GM23248 (cell line): ENCODE measurements around the gene ZNF625. TPM values are rescaled to one million over a fixed set of nuclear protein-coding genes. Genes with fewer than 3 reads are reported as not detected.

Experiments
- DNase-seq: peaks from one replicate; pipeline ENCODE4 v3.0.0-alpha.2; 2015
- H2AFZ ChIP-seq: fragments of 200-600 bp; sonication (generic); 2 replicates; pipeline ENCODE4 v1.6.1; 2016; ENCODE audit warnings: antibody characterized with exemption
- H3F3A ChIP-seq: fragments of 200-600 bp; sonication (generic); 2 replicates; pipeline ENCODE4 v1.6.1; 2016; ENCODE audit warnings: mild to moderate bottlenecking, antibody characterized with exemption, mixed run types; ENCODE audit not compliant: insufficient read depth
- H3K27ac ChIP-seq: fragments of 200-600 bp; sonication (generic); 2 replicates; pipeline ENCODE4 v1.5.1; 2016; ENCODE audit warnings: mild to moderate bottlenecking
- H3K27me3 ChIP-seq: fragments of 200-600 bp; sonication (generic); replicated peaks from 2 replicates; pipeline ENCODE4 v1.6.1; 2016; ENCODE audit warnings: mild to moderate bottlenecking; ENCODE audit not compliant: insufficient read depth
- H3K36me3 ChIP-seq: fragments of 200-600 bp; sonication (generic); 2 replicates; pipeline ENCODE4 v1.6.1; 2016; ENCODE audit warnings: low read depth, mild to moderate bottlenecking
- H3K4me1 ChIP-seq: fragments of 200-600 bp; sonication (generic); 2 replicates; pipeline ENCODE4 v1.6.1; 2016; ENCODE audit warnings: mild to moderate bottlenecking; ENCODE audit not compliant: insufficient read depth
- H3K4me2 ChIP-seq: fragments of 200-600 bp; sonication (generic); one replicate; pipeline ENCODE4 v1.6.1; 2016; ENCODE audit warnings: mild to moderate bottlenecking; ENCODE audit not compliant: unreplicated experiment
- H3K4me3 ChIP-seq: fragments of 200-600 bp; sonication (generic); 2 replicates; pipeline ENCODE4 v1.5.1; 2016; ENCODE audit warnings: mild to moderate bottlenecking
- H3K79me2 ChIP-seq: fragments of 200-600 bp; sonication (generic); 2 replicates; pipeline ENCODE4 v1.6.1; 2016; ENCODE audit warnings: mild to moderate bottlenecking; ENCODE audit not compliant: insufficient read depth
- H3K9ac ChIP-seq: fragments of 200-600 bp; sonication (generic); 2 replicates; pipeline ENCODE4 v1.6.1; 2016; ENCODE audit warnings: mild to moderate bottlenecking
- H3K9me2 ChIP-seq: fragments of 200-600 bp; sonication (generic); 2 replicates; pipeline ENCODE4 v1.6.1; 2016; ENCODE audit warnings: mixed run types, mild to moderate bottlenecking, moderate library complexity; ENCODE audit not compliant: insufficient read depth
- H3K9me3 ChIP-seq: fragments of 200-600 bp; sonication (generic); one replicate; pipeline ENCODE4 v1.6.1; 2017; ENCODE audit warnings: low read depth
- H4K20me1 ChIP-seq: fragments of 200-600 bp; sonication (generic); 2 replicates; pipeline ENCODE4 v1.6.0; 2016; ENCODE audit not compliant: insufficient read depth
- EZH2 ChIP-seq: fragments of 200-600 bp; sonication (generic); IDR thresholded peaks from 2 replicates; pipeline ENCODE4 v1.6.1; 2018; ENCODE audit warnings: antibody characterized with exemption, mild to moderate bottlenecking; ENCODE audit not compliant: insufficient read depth, poor library complexity, severe bottlenecking
- EZH2phosphoT487 ChIP-seq: fragments of 200-600 bp; sonication (generic); IDR thresholded peaks from 2 replicates; pipeline ENCODE4 v1.6.1; 2018; ENCODE audit warnings: antibody characterized with exemption, moderate library complexity, mild to moderate bottlenecking, low read depth; ENCODE audit not compliant: insufficient read depth
- WGBS, 2 experiments: methylation state at CpG; one replicate each; pipeline ENCODE4 v1.1.6; 2015 to 2017; ENCODE audit warnings: low lambda C conversion rate in 2 of 2, low coverage in 1 of 2; ENCODE audit errors: missing lambda C conversion rate in 2 of 2; 5-methylcytosine and 5-hydroxymethylcytosine counted together
- in situ Hi-C: fragments of 300-500 bp; cut with MboI; formaldehyde crosslinking; loops from 2 replicates; pipeline ENCODE4 v1.15.0; 2020
- polyA plus RNA-seq: library from polyadenylated mRNA; unstranded; fragments of >200 nt; fragmentation: Nextera tagmentation; extraction: Ambion mirVana; gene quantifications from 2 replicates; pipeline ENCODE4 v1.2.1, GENCODE V29; 2016
- total RNA-seq: library from RNA; depleted of rRNA; stranded (reverse); fragments of >200 nt; shearing (Covaris generic); gene quantifications from 2 replicates; pipeline ENCODE4 v1.2.3, GENCODE V29; 2014

Gene ZNF625
- total and polyA plus RNA-seq, 2 experiments from 2014 or later, result 1.5 to 7.2 TPM

DNA sequence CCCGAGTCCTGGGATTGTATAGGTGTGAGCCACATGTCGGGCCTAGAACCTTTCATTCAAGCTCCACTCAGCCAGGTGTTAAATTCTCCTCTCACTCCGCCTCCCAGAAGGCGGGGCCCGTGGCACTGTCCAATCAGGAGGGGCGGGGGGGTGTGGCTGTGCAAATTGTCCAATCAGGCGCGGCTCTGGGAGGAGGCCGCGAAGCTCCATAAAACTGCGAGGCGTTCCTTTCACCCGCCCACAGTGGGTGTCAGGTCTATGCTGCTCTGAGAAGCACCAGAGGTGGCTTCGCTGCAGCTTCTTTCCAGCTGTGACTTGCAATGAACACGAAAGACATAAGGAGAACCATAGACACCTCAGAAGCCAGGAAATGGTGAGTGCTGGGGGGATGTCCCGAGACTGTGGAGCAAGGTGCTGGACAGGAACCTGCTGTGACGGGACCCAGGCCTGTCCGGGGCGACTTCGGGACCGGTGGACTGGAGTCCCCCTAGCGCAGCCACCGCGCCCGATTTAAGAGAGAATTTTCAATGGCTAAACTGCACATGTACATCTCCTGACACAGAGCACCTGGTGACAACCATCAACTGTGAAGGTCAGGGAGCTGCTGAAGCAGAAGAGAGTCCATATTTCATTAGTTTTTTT lies 3.4 kb upstream of the ZNF625 start:
- Histone ChIP-seq H4K20me1 (no peaks in the 10 kb centered on the region), H3K9ac (no peak overlapping the region), H3K27ac (no peak overlapping the region), H3F3A (peaks cover 13% of the 10 kb centered on the region), H3K9me2 (no peaks in the 10 kb centered on the region), H3K9me3 (no peaks in the 10 kb centered on the region), H3K36me3 (no peaks in the 10 kb centered on the region), H3K27me3 (no peaks in the 10 kb centered on the region), H3K79me2 (peaks cover 42% of the 10 kb centered on the region), H3K4me2 (no peak overlapping the region), H3K4me3 (no peak overlapping the region), H3K4me1 (peaks cover 9% of the 10 kb centered on the region), H2AFZ (no peak overlapping the region)
- DNase-seq, result no peak
- TF ChIP-seq EZH2, result no peak
- TF ChIP-seq EZH2phosphoT487, result no peak
- in situ Hi-C loops, result no loop called here
- 89 to 93% methylated on average over 25 of the region's 25 CpGs for WGBS, 2 experiments

DNA sequence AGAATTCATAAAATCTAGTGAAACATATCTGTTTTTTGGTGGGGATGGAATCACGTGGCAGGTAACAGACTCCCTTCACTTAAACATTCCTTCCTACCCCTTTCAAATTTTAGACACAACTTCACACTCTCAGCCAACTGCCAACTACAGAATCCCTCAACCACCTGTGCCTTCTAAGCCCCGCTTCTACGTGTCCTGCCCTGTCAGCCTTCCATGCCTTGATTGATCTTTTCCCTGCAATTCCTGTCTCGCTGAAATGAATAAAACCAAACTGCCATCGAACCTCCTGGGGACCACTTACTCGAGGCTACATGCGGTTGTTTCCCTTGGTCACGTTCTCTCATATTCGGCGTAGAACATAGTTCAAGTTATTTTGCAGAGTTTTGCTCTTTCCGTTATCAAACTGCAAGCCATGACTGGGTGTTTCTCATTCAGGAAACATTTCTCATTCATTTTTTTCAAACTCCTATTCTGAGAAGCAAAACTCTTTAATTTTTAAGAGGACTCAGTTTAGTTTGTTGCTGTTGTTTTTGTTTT lies 1.1 kb downstream of the ZNF625 start:
- 0 out of 2 replicates have a peak, but pooled peaks cover 5% of the 10 kb centered on the region for H3K36me3 ChIP-seq
- H4K20me1 ChIP-seq, result no peaks in the 10 kb centered on the region
- no peaks in the 10 kb centered on the region for H3K27me3 ChIP-seq
- H3K9ac ChIP-seq, result peak overlapping the region; percentile 89
- peaks cover 69% of the 10 kb centered on the region for H3K79me2 ChIP-seq
- in situ Hi-C loops, result no loop called here
- no peak for TF ChIP-seq EZH2
- no peak for TF ChIP-seq EZH2phosphoT487
- H3K4me1 ChIP-seq, result no peaks in the 10 kb centered on the region
- H3K27ac ChIP-seq, result peak overlapping the region; percentile 38; the same call in 1 of the 2 replicates
- H3K9me3 ChIP-seq, result no peaks in the 10 kb centered on the region
- peak overlapping the region; percentile 94 for H3K4me2 ChIP-seq
- H3K9me2 ChIP-seq, result no peaks in the 10 kb centered on the region
- H3K4me3 ChIP-seq, result peak overlapping the region; percentile 91
- H3F3A ChIP-seq, result no peaks in the 10 kb centered on the region
- 12 to 16% methylated on average over 11 of the region's 11 CpGs for WGBS, 2 experiments
- DNase-seq, result peak; percentile 38
- peak overlapping the region; percentile 90 for H2AFZ ChIP-seq

DNA sequence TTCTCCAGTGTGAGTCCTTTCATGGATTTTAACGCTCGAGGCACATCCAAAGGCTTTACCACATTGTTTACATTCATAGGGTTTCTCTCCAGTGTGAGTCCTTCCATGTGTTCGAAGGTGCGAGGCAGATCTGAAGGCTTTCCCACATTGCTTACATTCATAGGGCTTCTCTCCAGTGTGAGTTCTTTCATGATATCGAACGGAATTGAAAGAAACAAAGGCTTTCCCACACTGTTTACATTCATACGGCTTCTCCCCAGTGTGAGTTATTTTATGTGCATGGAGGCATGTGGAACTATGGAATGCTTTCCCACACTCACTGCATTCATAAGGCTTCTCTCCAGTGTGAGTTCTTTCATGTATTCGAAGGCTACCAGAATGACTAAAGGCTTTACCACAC lies 11.2 kb downstream of the ZNF625 start:
- in situ Hi-C loops, result no loop called here
- DNase-seq, result no peak
- Histone ChIP-seq H3K9me2 (no peaks in the 10 kb centered on the region), H3K4me1 (0 out of 2 replicates have a peak, but pooled peaks cover 6% of the 10 kb centered on the region), H3K4me2 (no peak overlapping the region), H3K27ac (no peak overlapping the region), H3F3A (peaks cover 21% of the 10 kb centered on the region), H3K9me3 (no peaks in the 10 kb centered on the region), H4K20me1 (no peaks in the 10 kb centered on the region), H3K4me3 (no peak overlapping the region), H3K36me3 (peaks cover 39% of the 10 kb centered on the region), H3K79me2 (peaks cover 20% of the 10 kb centered on the region), H3K27me3 (no peaks in the 10 kb centered on the region), H2AFZ (no peak overlapping the region), H3K9ac (no peak overlapping the region)
- WGBS, 2 experiments, result 94 to 95% methylated on average over 8 of the region's 8 CpGs
- no peak for TF ChIP-seq EZH2
- TF ChIP-seq EZH2phosphoT487, result no peak

DNA sequence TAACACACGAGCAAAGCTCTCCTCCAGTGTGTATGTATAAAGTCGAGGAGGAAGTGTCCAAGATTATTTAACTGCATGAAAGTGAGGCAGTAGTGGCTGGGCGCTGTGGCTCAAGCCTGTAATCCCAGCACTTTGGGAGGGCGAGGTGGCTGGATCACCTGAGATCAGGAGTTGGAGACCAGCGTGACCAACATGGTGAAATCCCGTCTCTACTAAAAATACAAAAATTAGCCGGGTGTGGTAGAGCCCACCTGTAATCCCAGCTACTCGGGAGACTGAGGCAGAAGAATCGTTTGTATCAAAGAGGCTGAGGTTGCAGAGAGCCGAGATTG lies 15.2 kb downstream of the ZNF625 start:
- no peak overlapping the region; the same call in 1 of the 2 replicates for H2AFZ ChIP-seq
- WGBS, 2 experiments, result 54 to 57% methylated on average over 10 of the region's 10 CpGs
- peaks cover 14% of the 10 kb centered on the region for H3K4me1 ChIP-seq
- no peak overlapping the region for H3K4me3 ChIP-seq
- H3K9me2 ChIP-seq, result no peaks in the 10 kb centered on the region
- H3K27ac ChIP-seq, result no peak overlapping the region
- peaks cover 21% of the 10 kb centered on the region for H3F3A ChIP-seq
- no peaks in the 10 kb centered on the region for H3K9me3 ChIP-seq
- no peaks in the 10 kb centered on the region for H3K27me3 ChIP-seq
- H3K36me3 ChIP-seq, result peaks cover 27% of the 10 kb centered on the region
- no peak for DNase-seq
- no peak overlapping the region for H3K9ac ChIP-seq
- peaks cover 31% of the 10 kb centered on the region for H3K79me2 ChIP-seq
- in situ Hi-C loops, result no loop called here
- no peak overlapping the region for H3K4me2 ChIP-seq
- TF ChIP-seq EZH2phosphoT487 (no peak), EZH2 (no peak)
- no peaks in the 10 kb centered on the region for H4K20me1 ChIP-seq
